SK-N-MC (cell line): Measurements from ENCODE around the gene SPEM3.

Experiments used
- EZH2 ChIP-seq: fragments of 200-600 bp; sonication (generic); IDR thresholded peaks from one replicate; pipeline ENCODE4 v1.6.1; 2017; ENCODE audit warnings: antibody characterized with exemption
- FOXP2 ChIP-seq: optimal IDR thresholded peaks from 2 replicates; pipeline ENCODE3; 2011; ENCODE audit warnings: mild to moderate bottlenecking, moderate library complexity; ENCODE audit not compliant: insufficient read depth; ENCODE audit errors: extremely low read length, control extremely low read depth
- POLR2AphosphoS5 ChIP-seq: IDR thresholded peaks from 2 replicates; pipeline ENCODE4 v1.6.1; 2012; ENCODE audit warnings: mild to moderate bottlenecking, low read depth, low read length, borderline replicate concordance

DNA sequence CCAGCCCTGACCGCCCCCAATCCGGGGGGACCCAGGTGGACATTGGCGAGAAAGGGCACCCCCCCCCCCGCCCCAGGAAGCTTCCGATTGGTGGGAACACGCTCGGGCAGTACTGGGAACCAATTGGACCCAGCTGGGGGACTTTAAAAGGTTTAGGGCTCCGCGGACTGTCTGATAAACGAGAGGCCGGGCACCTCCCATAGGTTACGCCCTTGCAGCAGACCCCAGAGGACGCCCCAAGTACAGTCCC is 25.0 kb upstream of the SPEM3 start:
- TF ChIP-seq POLR2AphosphoS5 (no peak), EZH2 (no peak), FOXP2 (no peak)
